CD4-positive, alpha-beta T cell treated with Interleukin-2 at 100 ng/mL for 4 hours (primary cell): ENCODE measurements around the gene AMHR2.

Experiments
- DNase-seq: peaks from one replicate; pipeline ENCODE4 v3.0.0-alpha.2; 2020; ENCODE audit warnings: low spot score

Gene AMHR2

GRCh38 chr12:53452159-53453077 lies 28.8 kb downstream of the AMHR2 start:
- DNase-seq: peak; percentile 78

GRCh38 chr12:53453953-53454640 lies 30.4 kb downstream of the AMHR2 start:
- no peak for DNase-seq

DNA sequence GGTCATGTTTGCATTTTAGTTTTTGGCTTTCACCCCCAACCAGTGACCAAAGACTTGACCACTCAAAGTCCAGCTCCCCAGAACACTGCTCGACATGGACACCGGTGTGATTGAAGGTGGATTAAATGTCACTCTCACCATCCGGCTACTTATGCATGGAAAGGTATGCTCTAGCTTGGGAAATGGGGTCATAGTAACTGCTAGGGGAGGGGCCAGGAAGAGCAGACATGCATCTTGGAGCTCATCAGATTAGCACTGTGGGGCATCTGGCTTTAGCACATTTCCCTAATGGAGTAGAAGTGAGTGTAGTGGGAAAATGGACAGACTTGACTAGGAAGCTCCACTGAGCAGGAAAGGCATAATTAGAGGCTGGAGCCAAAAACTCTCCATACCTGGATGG lies 31.1 kb downstream of the AMHR2 start:
- no peak for DNase-seq

- DNase-seq: no peak
Observed at GRCh38 chr12:53456654-53457366, 33.2 kb downstream of the AMHR2 start.

DNA sequence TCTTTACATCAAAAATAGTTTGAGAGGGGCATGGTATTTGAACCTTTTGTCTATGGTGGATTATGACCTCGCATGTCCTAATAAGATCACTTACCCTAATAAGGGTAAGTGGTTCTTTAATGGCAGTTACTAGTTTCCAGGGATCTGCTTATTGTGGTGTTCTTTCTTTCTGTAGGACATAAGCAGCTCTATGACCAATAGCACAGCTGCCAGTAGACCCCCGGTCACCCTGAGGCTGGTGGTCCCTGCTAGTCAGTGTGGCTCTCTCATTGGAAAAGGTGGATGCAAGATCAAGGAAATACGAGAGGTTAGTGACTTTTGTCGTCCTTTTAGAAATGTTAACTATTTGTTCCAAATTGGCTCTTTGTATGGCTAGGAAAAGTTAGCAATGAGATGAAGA lies 35.4 kb downstream of the AMHR2 start:
- no peak for DNase-seq

DNA sequence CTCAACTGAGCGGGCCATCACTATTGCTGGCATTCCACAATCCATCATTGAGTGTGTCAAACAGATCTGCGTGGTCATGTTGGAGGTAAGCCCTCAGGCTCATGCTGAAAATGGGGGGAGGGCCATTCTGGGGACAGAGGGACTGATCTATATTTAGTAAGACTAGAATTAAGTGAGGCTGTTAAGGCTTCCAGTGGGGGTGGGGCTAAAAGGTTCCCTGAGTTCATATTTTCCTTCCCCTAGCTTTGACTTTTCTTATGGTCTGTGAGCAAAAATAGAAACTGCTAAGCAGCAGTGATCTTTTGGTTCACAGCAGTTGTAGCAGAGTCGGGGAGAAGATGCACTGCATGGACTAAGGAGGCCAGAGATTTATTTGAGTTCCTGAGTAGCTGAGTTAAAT lies 37.4 kb downstream of the AMHR2 start:
- no peak for DNase-seq

GRCh38 chr12:53461591-53461990 lies 37.9 kb downstream of the AMHR2 start:
- no peak for DNase-seq

GRCh38 chr12:53462935-53463334 lies 39.3 kb downstream of the AMHR2 start:
- DNase-seq: no peak

- DNase-seq: no peak
Observed at GRCh38 chr12:53463802-53464560, 40.3 kb downstream of the AMHR2 start.

GRCh38 chr12:53464685-53465418 lies 41.2 kb downstream of the AMHR2 start:
- no peak for DNase-seq

- no peak for DNase-seq
Observed at GRCh38 chr12:53465679-53466078, 42.0 kb downstream of the AMHR2 start.

DNA sequence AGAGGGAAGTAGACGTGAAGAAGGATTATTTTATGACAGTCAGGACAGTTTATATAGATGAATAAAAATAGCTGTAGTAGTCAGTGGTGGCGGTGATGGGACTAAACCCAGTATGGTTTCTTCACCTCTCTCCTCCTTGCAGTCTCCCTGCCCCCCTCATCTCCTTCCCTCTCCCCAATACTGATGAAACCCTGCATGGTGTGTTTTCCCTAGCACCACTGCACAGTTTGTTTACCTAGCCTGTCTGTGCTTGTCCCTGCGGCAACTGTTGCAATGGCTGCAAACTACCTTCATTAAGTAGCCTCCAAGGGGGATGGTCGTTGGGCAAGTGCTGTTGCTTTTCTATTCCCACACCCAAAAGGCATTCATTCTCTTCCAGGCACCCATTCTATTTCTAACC lies 43.0 kb downstream of the AMHR2 start:
- DNase-seq: no peak

DNA sequence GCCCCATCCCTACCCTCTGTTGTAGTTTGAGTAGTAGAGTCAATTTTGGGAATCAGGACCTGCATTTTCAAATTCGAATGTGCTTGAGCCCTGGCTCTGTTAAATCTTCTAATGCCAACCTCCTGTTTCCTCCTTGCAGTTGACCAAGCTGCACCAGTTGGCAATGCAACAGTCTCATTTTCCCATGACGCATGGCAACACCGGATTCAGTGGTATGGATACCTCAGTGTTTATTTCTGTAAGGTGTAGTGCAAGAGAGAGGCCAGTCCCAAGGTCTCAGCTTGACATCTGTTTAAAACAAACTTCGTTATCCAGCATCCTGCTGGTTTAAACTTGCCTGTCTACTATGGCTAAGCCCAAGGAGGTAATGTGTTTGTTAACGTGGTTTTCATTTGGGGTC lies 43.4 kb downstream of the AMHR2 start:
- DNase-seq: no peak

DNA sequence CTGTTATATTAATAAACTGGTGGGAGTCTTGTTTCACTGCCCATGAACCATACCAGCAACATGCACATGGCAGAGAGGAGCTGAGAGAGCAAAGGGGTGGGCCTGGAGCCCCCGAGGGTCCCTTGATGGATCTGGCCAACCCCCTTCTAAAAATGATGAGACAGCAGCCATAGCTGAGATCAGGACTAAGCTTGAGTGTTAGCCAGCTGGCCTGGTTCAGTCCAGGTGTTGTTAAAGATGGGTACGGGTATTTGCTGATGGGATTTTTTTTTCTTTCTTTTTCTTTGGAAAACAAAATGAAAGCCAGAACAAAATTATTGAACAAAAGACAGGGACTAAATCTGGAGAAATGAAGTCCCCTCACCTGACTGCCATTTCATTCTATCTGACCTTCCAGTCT lies 44.2 kb downstream of the AMHR2 start:
- no peak for DNase-seq

DNA sequence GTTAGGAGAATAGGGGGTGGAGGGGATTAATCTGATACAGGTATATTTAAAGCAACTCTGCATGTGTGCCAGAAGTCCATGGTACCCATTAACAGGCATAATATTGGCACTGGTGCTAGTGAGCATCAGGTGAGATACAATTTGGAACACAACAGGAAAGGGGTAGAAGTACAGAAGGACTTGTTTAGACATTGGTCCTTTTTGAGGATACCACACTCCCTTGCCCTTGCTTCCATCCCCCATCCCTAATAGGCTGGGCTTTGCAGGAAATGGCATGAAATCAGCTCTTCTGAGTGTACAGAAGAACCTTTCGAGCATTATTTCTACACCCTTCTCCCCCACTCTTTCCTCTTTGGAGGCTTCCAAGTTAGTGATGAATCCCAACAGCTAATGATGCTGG lies 44.6 kb downstream of the AMHR2 start:
- no peak for DNase-seq

GRCh38 chr12:53472056-53472582 lies 48.5 kb downstream of the AMHR2 start:
- no peak for DNase-seq

DNA sequence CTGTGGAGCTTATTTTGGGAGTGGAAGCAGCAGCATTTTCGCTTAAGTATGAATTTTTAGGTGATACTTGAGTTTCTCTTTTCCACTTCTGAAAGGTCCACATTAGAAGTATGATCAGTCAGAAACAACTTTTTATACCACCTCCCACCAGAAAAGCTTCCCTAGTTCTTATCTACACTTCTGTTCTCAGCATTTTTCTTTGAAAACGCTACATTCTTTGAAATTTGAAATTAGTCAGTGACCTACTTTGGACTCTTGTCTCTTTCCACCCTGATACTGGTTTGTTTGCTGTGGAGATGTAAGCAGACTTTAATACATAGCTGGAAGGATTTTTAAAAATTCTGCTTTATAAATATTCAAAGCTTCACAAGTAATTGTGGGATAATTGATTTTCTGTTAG lies 50.4 kb downstream of the AMHR2 start:
- DNase-seq: peak; percentile 29

- no peak for DNase-seq
Observed at GRCh38 chr12:53474819-53475218, 51.2 kb downstream of the AMHR2 start.

DNA sequence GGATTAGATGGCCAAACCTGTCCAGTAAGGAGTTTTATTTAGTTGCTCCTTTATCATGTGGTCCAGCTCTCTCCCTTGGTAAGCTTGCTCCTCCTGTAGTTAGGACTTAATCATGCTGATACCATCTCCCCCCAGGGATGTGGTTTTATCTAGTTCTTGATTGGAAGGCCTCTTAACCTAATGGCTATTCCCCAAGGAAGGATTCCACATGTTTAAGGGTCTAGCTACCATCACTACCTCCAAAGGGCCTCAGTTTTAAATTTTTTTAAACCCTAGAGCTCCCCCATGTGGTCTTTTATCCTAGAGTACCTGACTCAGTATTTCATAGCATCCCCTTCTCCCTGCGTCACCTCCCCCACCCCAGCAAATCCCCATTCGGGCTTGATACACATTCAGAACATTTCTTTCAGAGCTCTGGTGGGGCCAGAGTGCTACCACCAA lies 53.1 kb downstream of the AMHR2 start:
- DNase-seq: peak; percentile 34

DNA sequence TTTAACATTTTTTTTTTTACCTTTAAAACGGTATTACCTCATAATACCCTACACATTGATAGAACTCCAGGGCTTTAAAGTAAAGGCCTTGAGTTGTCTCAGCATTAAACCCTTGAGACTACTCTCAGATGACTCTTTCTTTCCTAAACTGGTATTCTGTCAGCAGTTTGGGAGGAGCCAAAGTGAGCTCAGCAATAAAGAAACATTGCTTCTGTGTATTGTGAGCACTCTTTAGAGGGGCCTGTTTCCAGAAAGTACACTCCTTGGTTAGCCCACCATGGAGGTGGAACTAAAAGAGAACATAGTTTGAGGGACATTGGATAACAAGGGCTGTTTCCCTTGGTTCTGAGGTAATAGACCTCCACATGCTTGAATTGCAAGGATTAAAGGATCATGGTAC lies 55.2 kb downstream of the AMHR2 start:
- DNase-seq: no peak

DNA sequence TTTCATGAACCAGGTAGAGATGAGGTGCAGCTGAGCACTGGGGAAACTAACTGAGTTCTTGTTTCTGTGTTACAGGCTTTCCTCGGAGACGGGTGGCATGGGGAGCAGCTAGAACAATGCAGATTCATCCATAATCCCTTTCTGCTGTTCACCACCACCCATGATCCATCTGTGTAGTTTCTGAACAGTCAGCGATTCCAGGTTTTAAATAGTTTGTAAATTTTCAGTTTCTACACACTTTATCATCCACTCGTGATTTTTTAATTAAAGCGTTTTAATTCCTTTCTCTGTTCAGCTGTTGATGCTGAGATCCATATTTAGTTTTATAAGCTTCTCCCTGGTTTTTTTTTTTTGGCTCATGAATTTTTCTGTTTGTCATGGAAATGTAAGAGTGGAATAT lies 55.7 kb downstream of the AMHR2 start:
- no peak for DNase-seq
